SHP77 (cell line): ENCODE measurements around the gene ARHGAP21.
"Not testable (repeated sequence)": the region's sequence is repeated elsewhere in the genome, so short reads cannot be mapped to it uniquely, and the experiment has no call there.

ENCODE experiments used
- DNase-seq, 2 experiments: peaks; one replicate each; lab custom pipeline; 2025; lab: John Stamatoyannopoulos, UW

Gene ARHGAP21

GRCh38 chr10:24625778-24626177, 97.9 kb downstream of the ARHGAP21 start:
- DNase-seq, result no peak

GRCh38 chr10:24623383-24623782, 100.3 kb downstream of the ARHGAP21 start:
- no peak for DNase-seq

- DNase-seq, result no peak
Observed at GRCh38 chr10:24622781-24623301, 100.8 kb downstream of the ARHGAP21 start.

- DNase-seq, result not testable (repeated sequence)
Observed at GRCh38 chr10:24621035-24621795, 102.5 kb downstream of the ARHGAP21 start.

- not testable (repeated sequence) for DNase-seq
Observed at GRCh38 chr10:24619994-24620310, 103.7 kb downstream of the ARHGAP21 start.

GRCh38 chr10:24619291-24619993, 104.2 kb downstream of the ARHGAP21 start:
- not testable (repeated sequence) for DNase-seq

GRCh38 chr10:24618401-24618800, 105.3 kb downstream of the ARHGAP21 start:
- DNase-seq, result no peak

GRCh38 chr10:24617771-24618396, 105.8 kb downstream of the ARHGAP21 start:
- DNase-seq, result peak in 1 of 2 experiments; percentile 38

- no peak for DNase-seq
Observed at GRCh38 chr10:24616536-24616935, 107.2 kb downstream of the ARHGAP21 start.

GRCh38 chr10:24606021-24606420, 117.7 kb downstream of the ARHGAP21 start:
- DNase-seq, result no peak

- DNase-seq, result no peak
Observed at GRCh38 chr10:24605141-24605540, 118.5 kb downstream of the ARHGAP21 start.

- DNase-seq, result no peak
Observed at GRCh38 chr10:24603333-24603732, 120.4 kb downstream of the ARHGAP21 start.

GRCh38 chr10:24597961-24598360, 125.7 kb downstream of the ARHGAP21 start:
- no peak for DNase-seq

- no peak for DNase-seq
Observed at GRCh38 chr10:24597426-24597825, 126.3 kb downstream of the ARHGAP21 start.

GRCh38 chr10:24596217-24596930, 127.3 kb downstream of the ARHGAP21 start:
- no peak for DNase-seq

GRCh38 chr10:24590697-24591457, 132.8 kb downstream of the ARHGAP21 start:
- no peak for DNase-seq

GRCh38 chr10:24589265-24589664, 134.4 kb downstream of the ARHGAP21 start:
- DNase-seq, result no peak

- no peak for DNase-seq
Observed at GRCh38 chr10:24579906-24580305, 143.8 kb downstream of the ARHGAP21 start.

GRCh38 chr10:24579448-24579847, 144.2 kb downstream of the ARHGAP21 start:
- DNase-seq, result no peak

- no peak for DNase-seq
Observed at GRCh38 chr10:24575481-24576002, 148.1 kb downstream of the ARHGAP21 start.

GRCh38 chr10:24574578-24575155, 149.0 kb downstream of the ARHGAP21 start:
- DNase-seq, result no peak
